ENCODE measurements around the gene BAHCC1. TPM values are rescaled to one million over a fixed set of nuclear protein-coding genes. Genes with fewer than 3 reads are reported as not detected.

Gene BAHCC1
- total and polyA plus RNA-seq, 2 of the 4 experiments (the other 2 are of a cell fraction) = 0.36 to 7.8 TPM

DNA sequence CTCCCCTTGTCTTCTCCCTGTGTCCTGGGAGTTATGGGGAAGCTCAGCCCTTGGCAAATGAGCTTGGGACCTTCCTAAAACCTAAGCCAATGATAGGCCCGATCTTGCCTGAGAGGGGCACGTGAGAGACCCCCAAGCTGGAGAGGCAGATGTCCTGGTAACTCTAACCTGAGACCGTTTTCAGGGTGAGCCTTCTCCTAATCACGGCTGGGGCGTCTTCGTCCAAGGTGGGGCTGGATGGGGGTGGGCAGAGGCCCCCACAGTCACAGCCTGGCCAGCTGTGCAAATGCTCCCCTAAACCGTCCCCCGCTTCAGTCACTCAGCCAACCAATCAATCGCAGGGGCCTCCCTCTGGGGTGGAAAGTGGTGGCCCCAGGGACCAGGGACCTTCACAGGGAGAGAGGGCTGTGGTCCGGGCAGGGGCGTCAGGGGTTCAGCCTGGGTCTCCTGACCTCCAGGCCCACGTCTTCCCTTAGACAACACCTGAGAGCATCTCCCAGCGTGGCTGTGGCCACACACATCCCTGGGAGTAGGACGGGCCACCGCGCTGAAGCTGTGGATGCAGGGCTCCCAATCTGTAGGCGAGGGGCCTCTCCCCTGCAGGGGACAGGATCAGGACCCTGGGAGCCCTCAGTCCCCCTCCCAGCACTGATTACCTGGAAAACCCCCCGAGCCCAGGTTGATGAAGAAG is 86.7 kb downstream of the BAHCC1 start (continued):
- TF ChIP-seq BHLHE40 (IDR thresholded peaks at IDR 0.05; ENCODE audit: low read depth, low read length) = no peak

DNA sequence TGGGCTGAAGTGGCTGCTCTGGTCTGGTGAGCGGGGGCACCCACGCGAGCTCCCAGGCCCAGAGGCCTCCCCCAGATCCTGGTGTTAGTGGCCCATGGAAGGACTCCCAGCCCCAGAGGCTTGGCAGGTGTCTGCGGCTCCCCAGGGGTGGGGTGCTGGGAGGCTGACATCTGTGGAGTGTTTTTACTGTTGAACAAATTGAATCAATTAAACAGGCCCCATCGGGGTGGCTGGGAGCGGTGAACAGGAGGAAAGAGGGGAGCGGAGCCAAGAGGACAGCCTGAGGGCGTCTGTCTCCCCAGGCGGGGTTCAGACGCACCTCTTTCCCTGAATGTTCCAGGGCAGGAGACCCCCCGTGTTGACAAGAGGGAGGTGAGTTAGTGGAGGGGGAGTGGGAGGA is 87.4 kb downstream of the BAHCC1 start:
- Histone ChIP-seq H2AFZ (replicated peaks; ENCODE audit: low read length, poor library complexity) (no peak overlapping the region), H4K5ac (ENCODE audit: low read depth, low read length) (no peak overlapping the region), H2AK5ac (ENCODE audit: low read depth, low read length) (peak overlapping the region; percentile 43; the same call in 1 of the 2 replicates), H3K9ac (ENCODE audit: low read depth, low read length) (no peak overlapping the region), H3K14ac (replicated peaks; ENCODE audit: low read depth, low read length) (no peak overlapping the region), H3K56ac (ENCODE audit: extremely low read depth, insufficient read depth, low read length) (no peak overlapping the region), H3K4me2 (ENCODE audit: low read depth, low read length) (no peak overlapping the region), H3K36me3 (ENCODE audit: control insufficient read depth, insufficient read depth, low read length) (no peaks in the 10 kb centered on the region), H3K9me3 (ENCODE audit: control insufficient read depth, insufficient read depth, low read length) (no peaks in the 10 kb centered on the region), H3K27ac (ENCODE audit: insufficient read depth, low read length) (no peak overlapping the region), H2BK120ac (ENCODE audit: low read depth, low read length) (no peak overlapping the region), H3K18ac (ENCODE audit: low read depth, low read length) (no peak overlapping the region), H2AK9ac (replicated peaks; ENCODE audit: low read depth, low read length, poor library complexity) (peak overlapping the region; percentile 85), H3K27me3 (ENCODE audit: control insufficient read depth, insufficient read depth, low read length) (no peaks in the 10 kb centered on the region), H3K4me3 (ENCODE audit: insufficient read depth, low read depth, low read length) (no peak overlapping the region), H2BK20ac (ENCODE audit: low read depth, low read length) (no peak overlapping the region), H3K4ac (ENCODE audit: low read depth, low read length) (no peak overlapping the region), H2BK5ac (ENCODE audit: low read depth, low read length, poor library complexity, severe bottlenecking) (no peak overlapping the region), H4K91ac (ENCODE audit: insufficient read depth, low read depth, low read length) (no peak overlapping the region), H3K9me1 (ENCODE audit: insufficient read depth, low read length) (peaks cover 2% of the 10 kb centered on the region; the same call in 1 of the 2 replicates), H3K23ac (ENCODE audit: low read depth, low read length) (no peak overlapping the region), H2BK15ac (ENCODE audit: low read depth, low read length) (no peak overlapping the region), H4K20me1 (ENCODE audit: insufficient read depth, low read length) (no peaks in the 10 kb centered on the region), H3K79me1 (ENCODE audit: low read depth in 1 of 2, low read length in 2 of 2) (peaks cover 0 to 3% of the 10 kb centered on the region in 2 experiments; a peak in 2 of 4 replicates), H3K4me1 (ENCODE audit: control insufficient read depth, insufficient read depth, low read length) (peaks cover 11% of the 10 kb centered on the region), H4K8ac (ENCODE audit: low read depth in 2 of 2, low read length in 2 of 2) (no peak overlapping the region)
- intact Hi-C loops (cut with micrococcal nuclease) (no loop called here), dilution Hi-C loops (cut with HindIII; ENCODE audit: low sequenced_read_pairs, unreplicated experiment) (no loop called here), in situ Hi-C loops (cut with MboI; ENCODE audit: low sequenced_read_pairs) (loop anchor here (5.0 kb wide), 2 partner anchors 75 to 225 kb away; no protein-coding TSS in a partner anchor)
- ChIA-PET CTCF (no interaction called here), POLR2A (ENCODE audit: unreplicated experiment) (no interaction called here)
- ATAC-seq (ENCODE audit: low read depth) (no peak), DNase-seq (no peak)
- no TSS peak for BruUV-seq (replicated peaks)
- TF ChIP-seq MXI1 (IDR thresholded peaks at IDR 0.05; ENCODE audit: borderline replicate concordance, low read depth, low read length) = no peak
- no peak for TF ChIP-seq MAFK (IDR thresholded peaks at IDR 0.05; ENCODE audit: low read depth, low read length)
- TF ChIP-seq RCOR1 (IDR thresholded peaks at IDR 0.05; ENCODE audit: insufficient replicate concordance, low read length) = no peak
- no peak for TF ChIP-seq CEBPB (IDR thresholded peaks at IDR 0.05; ENCODE audit: low read depth, low read length)
- no peak for TF ChIP-seq CHD1 (IDR thresholded peaks at IDR 0.05; ENCODE audit: low read depth, low read length)
- no peak for TF ChIP-seq POLR2A (IDR thresholded peaks at IDR 0.05; ENCODE audit: low read depth, low read length)
- no peak for TF ChIP-seq FOS (IDR thresholded peaks at IDR 0.05; ENCODE audit: low read depth, low read length)
- TF ChIP-seq RFX5 (IDR thresholded peaks at IDR 0.05; ENCODE audit: low read depth, low read length) = no peak
- no peak for TF ChIP-seq MAZ (IDR thresholded peaks at IDR 0.05; ENCODE audit: borderline replicate concordance, low read depth, low read length)
- TF ChIP-seq, protein P1, sequence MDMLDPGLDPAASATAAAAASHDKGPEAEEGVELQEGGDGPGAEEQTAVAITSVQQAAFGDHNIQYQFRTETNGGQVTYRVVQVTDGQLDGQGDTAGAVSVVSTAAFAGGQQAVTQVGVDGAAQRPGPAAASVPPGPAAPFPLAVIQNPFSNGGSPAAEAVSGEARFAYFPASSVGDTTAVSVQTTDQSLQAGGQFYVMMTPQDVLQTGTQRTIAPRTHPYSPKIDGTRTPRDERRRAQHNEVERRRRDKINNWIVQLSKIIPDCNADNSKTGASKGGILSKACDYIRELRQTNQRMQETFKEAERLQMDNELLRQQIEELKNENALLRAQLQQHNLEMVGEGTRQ (IDR thresholded peaks at IDR 0.05; ENCODE audit: low read depth, low read length) = no peak
- no peak for TF ChIP-seq SMC3 (IDR thresholded peaks at IDR 0.05; ENCODE audit: low read depth, low read length)
- TF ChIP-seq NFE2L2 (IDR thresholded peaks at IDR 0.05; ENCODE audit: low read depth, low read length) = no peak
- no peak for TF ChIP-seq RAD21 (IDR thresholded peaks at IDR 0.05; ENCODE audit: low read length)
- WGBS, 2 experiments (ENCODE audit: extremely low coverage in 2 of 2, insufficient read length in 1 of 2) = 89% methylated on average over 6 of the region's 11 CpGs; no CpG with 5 or more reads in 1 of the 2 experiments
